Measurements from ENCODE around the gene MICAL3. TPM values are rescaled to one million over a fixed set of nuclear protein-coding genes. Genes with fewer than 3 reads are reported as not detected.
A peak's percentile ranks its signal among the peaks of the same experiment; 100 is the strongest.
"Not testable (repeated sequence)": the region's sequence is repeated elsewhere in the genome, so short reads cannot be mapped to it uniquely, and the experiment has no call there.

MICAL3 gene
- polyA plus RNA-seq, 3 donors: 24.6 to 46.6 (median 46.0) TPM

- DNase-seq: peak; percentile 67
Measured at GRCh38 chr22:18060646-18061620, 36.6 kb upstream of the MICAL3 start.

DNA sequence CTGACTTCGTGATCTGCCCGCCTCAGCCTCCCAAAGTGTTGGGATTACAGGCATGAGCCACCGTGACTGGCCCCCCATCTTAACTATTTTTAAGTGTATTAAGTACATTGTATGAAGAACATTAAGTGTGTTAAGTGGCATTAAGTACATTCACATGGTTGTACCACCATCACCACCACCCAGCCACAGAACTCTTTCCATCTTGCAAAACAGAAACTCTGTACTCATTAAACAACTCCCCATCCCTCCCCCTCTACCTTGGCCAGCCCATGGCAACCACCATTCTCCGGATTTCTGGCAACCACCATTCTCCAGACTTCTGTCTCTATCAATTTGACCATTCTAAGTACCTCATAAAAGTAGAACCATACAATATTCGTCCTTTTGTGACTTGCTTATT lies 35.6 kb upstream of the MICAL3 start:
- DNase-seq: no peak

GRCh38 chr22:18059473-18059872 lies 35.1 kb upstream of the MICAL3 start:
- DNase-seq: no peak

DNA sequence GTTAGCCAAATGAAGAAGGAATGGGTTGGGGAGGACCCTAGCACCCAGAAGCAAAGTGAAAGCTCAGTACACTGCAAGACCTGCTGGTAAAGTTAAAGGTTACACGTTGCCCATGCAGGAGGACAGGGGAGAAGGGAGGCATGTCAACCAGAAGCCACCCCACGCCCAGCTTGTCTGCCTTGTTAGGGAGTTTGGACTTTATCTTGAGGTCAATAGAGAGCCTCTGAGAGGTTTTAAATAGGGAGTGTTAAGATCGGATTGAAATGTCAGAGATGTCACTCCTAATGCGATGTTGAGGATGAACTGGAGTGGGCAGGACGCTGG lies 34.7 kb upstream of the MICAL3 start:
- DNase-seq: no peak

GRCh38 chr22:18058371-18059093 lies 34.2 kb upstream of the MICAL3 start:
- DNase-seq: no peak

DNA sequence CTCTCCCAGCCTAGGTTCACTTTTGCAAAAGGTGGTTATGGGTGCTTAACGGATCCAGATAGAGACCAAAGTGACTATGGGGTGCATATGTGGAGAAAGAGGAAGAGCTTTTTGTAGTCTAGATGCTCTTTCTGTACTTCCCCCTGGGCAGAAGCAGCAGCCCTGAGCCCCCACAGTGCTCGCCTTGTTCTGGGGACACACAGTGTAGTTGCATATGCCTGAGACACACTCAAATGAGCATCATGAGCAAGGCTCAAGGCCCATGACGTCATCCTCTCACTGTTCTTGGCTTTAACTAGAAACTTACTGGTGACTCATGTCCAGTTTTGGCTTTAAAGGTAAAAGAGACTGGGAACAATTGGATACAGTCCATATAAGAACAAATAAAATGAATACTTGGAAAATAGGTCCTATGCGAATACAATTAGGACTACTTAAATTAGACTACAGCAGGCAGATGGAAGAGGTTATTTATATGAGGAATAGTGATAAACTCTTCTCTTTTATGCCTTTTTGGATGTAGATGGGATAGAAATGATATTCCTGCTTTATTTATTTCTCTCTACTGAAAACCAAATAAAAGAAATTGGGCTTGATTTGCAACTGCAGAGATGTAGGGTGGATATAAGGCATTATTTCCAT lies 33.3 kb upstream of the MICAL3 start:
- DNase-seq: no peak

DNA sequence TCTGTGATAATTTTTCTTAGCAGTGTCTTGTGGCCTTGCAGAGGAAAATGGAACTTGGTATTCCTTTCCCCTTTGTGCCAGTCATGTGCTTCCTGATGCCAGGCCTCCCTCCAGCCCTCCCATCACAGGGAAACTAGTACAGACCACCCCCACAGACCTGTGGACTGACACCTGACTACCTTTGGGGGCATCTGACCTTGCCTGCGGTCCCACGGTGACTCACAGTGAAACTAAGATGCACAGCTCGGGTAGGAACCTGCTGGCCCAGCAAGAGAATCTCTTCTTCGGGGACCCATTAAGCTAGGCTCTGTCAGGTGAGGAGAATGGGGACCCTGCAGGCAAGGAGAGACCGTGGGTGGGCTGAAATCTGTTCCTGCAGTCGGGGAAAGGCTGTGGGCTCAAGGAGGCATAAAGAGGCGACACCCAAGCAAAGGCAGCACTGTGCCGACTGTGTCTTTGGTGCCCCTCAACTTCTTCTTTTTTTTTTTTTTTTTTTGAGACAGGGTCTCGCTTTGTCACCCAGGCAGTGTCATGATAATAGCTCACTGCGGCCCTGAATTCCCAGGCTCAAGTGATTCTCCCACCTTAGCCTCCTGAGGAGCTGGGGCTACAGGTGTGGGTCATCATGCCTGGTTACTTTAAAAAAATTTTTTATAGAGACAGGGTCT lies 32.6 kb upstream of the MICAL3 start:
- no peak for DNase-seq

DNA sequence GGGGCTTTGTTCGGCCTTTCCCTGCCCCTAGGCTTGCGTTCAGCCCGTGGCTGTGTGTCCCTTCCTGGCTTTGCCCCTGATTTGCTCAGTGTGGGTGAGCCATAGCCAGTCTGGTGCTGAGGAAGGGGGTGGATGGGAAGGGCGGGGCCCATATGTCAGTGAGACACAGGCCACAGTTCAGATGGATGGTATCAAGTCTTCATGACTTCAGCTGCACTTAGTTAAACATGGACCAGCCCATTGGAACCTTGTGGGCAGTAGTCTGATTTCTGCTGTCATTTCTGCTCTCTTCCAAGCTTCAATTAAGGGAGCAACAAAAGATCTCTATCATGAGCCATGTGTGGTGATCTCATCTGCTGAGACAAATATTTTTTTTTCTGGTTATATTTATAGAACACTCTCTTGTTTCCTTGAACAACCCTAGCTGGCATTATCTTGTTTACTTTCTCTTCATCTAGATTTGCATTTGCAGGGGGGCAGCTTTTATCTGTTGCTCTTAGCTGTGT lies 31.9 kb upstream of the MICAL3 start:
- no peak for DNase-seq

GRCh38 chr22:18055619-18056160 lies 31.3 kb upstream of the MICAL3 start:
- DNase-seq: no peak

DNA sequence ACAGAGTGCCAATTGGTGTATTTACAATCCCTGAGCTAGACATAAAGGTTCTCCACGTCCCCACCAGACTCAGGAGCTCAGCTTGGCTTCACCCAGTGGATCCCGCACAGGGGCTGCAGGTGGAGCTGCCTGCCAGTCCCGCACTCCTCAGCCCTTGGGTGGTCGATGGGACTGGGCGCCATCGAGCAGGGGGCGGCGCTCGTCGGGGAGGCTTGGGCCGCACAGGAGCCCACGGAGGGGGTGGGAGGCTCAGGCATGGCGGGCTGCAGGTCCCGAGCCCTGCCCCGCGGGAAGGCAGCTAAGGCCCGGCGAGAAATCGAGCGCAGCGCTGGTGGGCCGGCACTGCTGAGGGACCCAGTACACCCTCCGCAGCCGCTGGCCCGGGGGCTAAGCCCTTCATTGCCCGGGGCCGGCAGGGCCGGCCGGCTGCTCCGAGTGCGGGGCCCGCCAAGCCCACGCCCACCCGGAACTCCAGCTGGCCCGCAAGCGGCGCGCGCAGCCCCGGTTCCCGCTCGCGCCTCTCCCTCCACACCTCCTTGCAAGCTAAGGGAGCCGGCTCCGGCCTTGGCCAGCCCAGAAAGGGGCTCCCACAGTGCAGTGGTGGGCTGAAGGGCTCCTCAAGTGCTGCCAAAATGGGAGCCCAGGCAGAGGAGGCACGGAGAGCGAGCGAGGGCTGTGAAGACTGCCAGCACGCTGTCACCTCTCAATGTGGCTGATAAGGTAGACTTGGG lies 29.0 kb upstream of the MICAL3 start:
- not testable (repeated sequence) for DNase-seq

- not testable (repeated sequence) for DNase-seq
Measured at GRCh38 chr22:18051113-18051512, 26.8 kb upstream of the MICAL3 start.

GRCh38 chr22:18050065-18050464 lies 25.7 kb upstream of the MICAL3 start:
- DNase-seq: no peak

DNA sequence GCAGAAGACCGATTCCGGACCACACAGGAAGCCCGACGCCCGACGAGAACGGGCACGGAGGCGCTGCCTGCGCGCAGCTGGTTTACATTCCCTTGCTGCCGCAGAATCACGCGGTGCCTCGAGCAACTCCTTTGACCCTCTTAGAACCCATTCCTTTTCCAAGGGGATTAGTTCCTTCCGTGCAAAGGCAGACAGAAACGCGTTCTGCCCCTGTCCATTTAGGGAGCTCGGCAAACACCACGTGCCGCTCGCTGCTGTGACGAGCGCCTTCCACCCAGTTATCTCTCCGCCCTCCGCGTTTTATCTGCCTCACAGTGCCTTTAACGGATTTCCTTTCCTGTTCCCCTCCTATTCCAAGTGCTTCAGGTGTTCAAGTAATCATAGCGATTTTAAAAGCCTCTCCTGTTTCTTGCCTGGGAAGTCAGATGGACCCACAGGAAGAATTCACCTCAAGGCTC lies 24.1 kb upstream of the MICAL3 start:
- no peak for DNase-seq

DNA sequence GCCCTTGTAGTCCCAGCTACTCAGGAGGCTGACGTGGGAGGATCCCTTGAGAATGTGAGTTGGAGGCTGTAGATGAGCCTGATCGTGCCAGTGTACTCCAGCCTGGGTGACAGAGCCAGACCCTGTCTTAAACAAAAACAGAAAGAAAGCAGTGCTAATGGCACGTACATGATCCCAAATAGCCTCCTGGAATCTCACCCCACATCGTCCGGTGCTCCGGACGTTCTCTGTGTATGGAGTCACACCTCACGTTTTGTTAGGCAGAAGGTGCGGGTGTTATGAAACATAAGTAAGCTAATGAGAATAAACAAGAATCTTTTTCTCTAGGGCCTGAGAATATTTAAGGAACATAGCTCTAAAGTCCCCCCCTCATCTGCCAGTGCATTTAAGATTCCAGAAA lies 23.7 kb upstream of the MICAL3 start:
- DNase-seq: no peak

DNA sequence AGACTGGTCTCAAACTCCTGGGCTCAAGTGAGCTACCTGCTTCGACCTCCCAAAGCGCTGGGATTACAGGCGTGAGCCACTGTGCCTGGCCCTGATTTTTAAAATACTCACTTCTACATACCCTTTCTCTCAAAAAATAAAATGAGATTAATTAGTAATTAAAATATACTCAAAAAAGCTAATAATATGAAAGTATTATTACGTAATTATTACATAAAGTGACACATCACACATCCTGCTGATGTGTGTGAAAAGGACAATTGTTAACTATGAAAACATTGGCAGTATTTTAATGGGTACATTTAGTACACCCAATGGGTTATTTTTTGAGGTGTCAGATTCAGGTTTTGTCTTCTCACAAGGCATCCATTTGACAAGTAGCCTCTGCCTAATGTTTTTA lies 21.4 kb upstream of the MICAL3 start:
- no peak for DNase-seq

- no peak for DNase-seq
Measured at GRCh38 chr22:18044548-18045271, 20.3 kb upstream of the MICAL3 start.

DNA sequence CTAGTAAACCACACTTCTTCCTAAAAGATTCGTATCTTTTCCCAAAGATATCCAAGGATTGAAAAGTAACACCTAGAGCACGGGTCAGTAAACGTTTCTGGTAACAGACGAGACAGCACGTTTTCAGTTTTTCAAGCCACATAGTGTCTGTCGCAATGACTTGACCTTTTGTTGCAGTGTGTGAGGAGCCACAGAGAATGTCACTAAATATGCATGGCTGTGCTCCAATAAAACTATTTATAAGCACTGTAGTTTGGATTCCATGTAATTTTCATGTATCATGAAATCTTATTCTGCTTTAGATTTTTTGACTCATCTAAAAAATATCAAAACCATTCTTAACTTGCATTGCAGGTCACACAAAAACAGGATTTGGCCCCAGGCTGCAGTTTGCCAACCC lies 18.3 kb upstream of the MICAL3 start:
- no peak for DNase-seq

- DNase-seq: not testable (repeated sequence)
Measured at GRCh38 chr22:18040898-18041297, 16.5 kb upstream of the MICAL3 start.

DNA sequence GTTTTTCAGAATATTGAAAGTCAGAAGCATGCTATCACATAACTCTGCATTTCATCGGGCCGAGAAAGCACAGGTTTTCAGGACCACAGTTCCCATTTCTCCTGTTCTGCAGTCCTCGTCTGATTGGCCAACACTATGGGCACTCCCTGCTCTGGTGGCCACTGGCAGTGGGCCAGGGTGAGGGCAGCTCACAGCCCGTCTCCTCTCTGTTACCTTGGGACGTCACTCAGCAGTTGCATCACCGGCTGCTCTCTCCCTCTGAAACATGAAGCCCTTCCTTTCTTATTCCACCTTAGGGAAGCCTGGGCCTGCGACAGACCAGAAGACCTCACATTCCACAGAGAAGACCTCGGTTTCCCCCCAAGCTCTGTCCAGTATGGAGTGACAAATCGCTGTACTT lies 11.4 kb upstream of the MICAL3 start:
- no peak for DNase-seq

DNA sequence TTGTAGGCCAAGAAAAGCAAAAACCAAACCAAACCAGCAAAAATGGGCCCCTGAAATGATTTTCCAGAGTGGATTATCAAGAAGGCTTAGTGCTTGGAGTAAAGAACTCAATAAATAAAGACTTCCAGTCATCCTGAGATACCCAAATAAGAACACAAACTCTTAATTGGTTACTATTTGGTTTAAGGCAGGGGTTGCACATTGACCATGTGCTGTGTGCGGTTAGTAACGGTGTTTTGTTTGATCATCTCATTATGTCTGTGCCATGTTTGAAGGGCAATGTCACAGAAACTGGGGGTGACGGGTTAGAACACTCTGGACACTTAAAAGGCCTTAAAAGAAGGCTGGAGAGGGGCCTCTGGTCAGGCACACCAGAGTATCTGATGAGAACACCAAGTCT lies 9.7 kb upstream of the MICAL3 start:
- no peak for DNase-seq
